Diencephalon (tissue), 1 donor: ENCODE results near the gene FAM43A. TPM values are rescaled to one million over a fixed set of nuclear protein-coding genes. Genes with fewer than 3 reads are reported as not detected.

Experiments
- small RNA-seq: library from RNA; depleted of rRNA; stranded (forward); fragments of <200 nt; gene quantifications from one replicate; pipeline ENCODE3, GENCODE V24; 2014
- total RNA-seq: library from RNA; depleted of rRNA; stranded (reverse); fragments of >200 nt; gene quantifications from one replicate; pipeline ENCODE4 v1.2.3, GENCODE V29; 2014

The FAM43A gene, protein sequence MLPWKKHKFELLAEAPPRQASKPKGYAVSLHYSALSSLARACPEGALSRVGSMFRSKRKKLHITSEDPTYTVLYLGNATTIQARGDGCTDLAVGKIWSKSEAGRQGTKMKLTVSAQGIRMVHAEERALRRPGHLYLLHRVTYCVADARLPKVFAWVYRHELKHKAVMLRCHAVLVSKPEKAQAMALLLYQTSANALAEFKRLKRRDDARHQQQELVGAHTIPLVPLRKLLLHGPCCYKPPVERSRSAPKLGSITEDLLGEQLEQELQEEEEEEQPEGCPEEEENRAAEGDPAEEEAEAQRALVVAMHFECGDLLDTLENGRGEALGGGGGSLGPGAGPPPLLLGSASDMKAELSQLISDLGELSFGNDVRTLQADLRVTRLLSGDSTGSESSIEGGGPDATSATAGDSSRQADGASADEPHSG
- total RNA-seq: 5.8 TPM

GRCh38 chr3:194685718-194686413 is at the start of gene FAM43A:
FAM43A (plus strand) TSS chr3:194685883; CDS start chr3:194686827, 944 bp downstream.

GRCh38 chr3:194671900-194672808 is 13.5 kb upstream of the FAM43A start, which contains the start of gene LSG1:
LSG1 (minus strand) TSS chr3:194672191; CDS start chr3:194672162, 29 bp downstream.

Small RNA genes within 50 kb of the gene (small RNA-seq; reads per million reads assigned to genes)
- gene AC046143.2: not detected

Other genes with a start within 250 kb of the FAM43A start
- gene ATP13A3, start 198.9 kb upstream of the FAM43A start, total RNA-seq: 120 TPM
- gene TMEM44, start 52.5 kb upstream of the FAM43A start, total RNA-seq: 26.1 TPM
- gene LSG1, start 13.7 kb upstream of the FAM43A start, total RNA-seq: 36.0 TPM